PC-3 (cell line): ENCODE data around the gene OBP2A.

Experiments
- CTCF ChIP-seq: fragments of 300-600 bp; sonication (generic); conservative IDR thresholded peaks from 2 replicates; pipeline ENCODE4 v1.5.1; 2017; ENCODE audit warnings: antibody characterized with exemption, low read depth, mild to moderate bottlenecking, low read length
- EZH2 ChIP-seq: fragments of 300-600 bp; sonication (generic); IDR thresholded peaks from one replicate; pipeline ENCODE4 v1.6.1; 2017; ENCODE audit warnings: antibody characterized with exemption, mild to moderate bottlenecking, low read length; ENCODE audit not compliant: unreplicated experiment
- EZH2phosphoT487 ChIP-seq: fragments of 300-600 bp; sonication (generic); IDR thresholded peaks from 2 replicates; pipeline ENCODE4 v1.6.1; 2018; ENCODE audit warnings: mild to moderate bottlenecking, antibody characterized with exemption, low read length, borderline replicate concordance

GRCh38 chr9:135500071-135500524, 45.8 kb upstream of the OBP2A start:
- no peak for TF ChIP-seq EZH2
- no peak for TF ChIP-seq CTCF
- no peak for TF ChIP-seq EZH2phosphoT487
